NCI-H2029 treated with DMSO at 0.1 percent for 48 hours (cell line): ENCODE results near the gene DDX39A.

ENCODE experiments used
- DNase-seq: peaks from one replicate; lab custom pipeline; 2025; lab: John Stamatoyannopoulos, UW

DDX39A gene

GRCh38 chr19:14363183-14364097 lies 55.7 kb downstream of the DDX39A start:
- DNase-seq = no peak

GRCh38 chr19:14361824-14362223 lies 57.3 kb downstream of the DDX39A start:
- DNase-seq = no peak
